Upper lobe of left lung (tissue), 4 donors: ENCODE measurements around the gene DCBLD1.

Experiments
- CTCF ChIP-seq, 6 experiments: fragments of 450-650 bp in 4 of 6; fragments of 200-600 bp in 2 of 6; sonication (generic) in 2 of 6; IDR thresholded peaks; one replicate each; pipeline ENCODE4 v1.5.1; 2016 to 2019; ENCODE audit warnings: antibody characterized with exemption in 6 of 6
- EP300 ChIP-seq, 4 donors: sonication (generic); formaldehyde crosslinking; IDR thresholded peaks; one replicate each; pipeline ENCODE4 v1.5.1; 2017; ENCODE audit warnings: antibody characterized with exemption in 4 of 4, control low read depth in 2 of 4
- POLR2A ChIP-seq, 4 donors: fragments of 450-650 bp; IDR thresholded peaks; one replicate each; pipeline ENCODE4 v1.5.1; 2016 to 2017; ENCODE audit warnings: antibody characterized with exemption in 4 of 4, mild to moderate bottlenecking in 2 of 4
- POLR2AphosphoS5 ChIP-seq, 2 donors: sonication (generic); formaldehyde crosslinking; IDR thresholded peaks; one replicate each; pipeline ENCODE4 v1.5.1; 2017; ENCODE audit warnings: antibody characterized with exemption in 2 of 2

GRCh38 chr6:117478853-117479231 is 3.6 kb upstream of the DCBLD1 start:
- TF ChIP-seq CTCF (IDR thresholded peaks at IDR 0.05) (no peak), POLR2A (IDR thresholded peaks at IDR 0.05) (no peak), POLR2AphosphoS5 (IDR thresholded peaks at IDR 0.05) (no peak), EP300 (IDR thresholded peaks at IDR 0.05) (no peak)
